TTC549 (cell line): Measurements from ENCODE around the gene EPAS1.

Source experiments
- FAIRE-seq: peaks from 2 replicates; lab custom pipeline; 2012; peaks lifted over from hg19 to GRCh38; lab: Jason Lieb, UNC

The EPAS1 gene

GRCh38 chr2:46296840-46297545, at the start of gene EPAS1:
Gene EPAS1, plus strand, starts transcription at chr2:46297407. Its CDS starts 505 bp downstream, at chr2:46297912.
- FAIRE-seq: no peak

DNA sequence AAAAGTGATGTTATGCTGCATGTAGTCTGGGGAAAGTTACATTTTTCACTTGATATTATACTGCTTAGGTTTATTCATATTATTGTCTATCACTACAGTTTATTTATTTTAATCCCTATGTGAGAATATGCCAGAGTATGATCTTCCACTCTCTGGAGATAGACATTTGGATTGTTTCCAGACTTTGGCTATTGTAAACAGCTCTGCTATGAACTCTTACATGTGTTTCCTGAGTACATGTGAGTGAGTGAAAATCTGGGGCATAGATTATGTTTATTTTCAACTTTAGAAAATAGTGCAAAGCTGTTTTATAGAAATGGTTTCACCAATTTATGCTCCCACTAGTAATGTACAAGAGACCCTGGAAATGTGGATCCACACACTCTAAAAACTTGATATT, 49.0 kb upstream of the EPAS1 start:
- no peak for FAIRE-seq

GRCh38 chr2:46249654-46250053, 47.6 kb upstream of the EPAS1 start:
- FAIRE-seq: no peak

DNA sequence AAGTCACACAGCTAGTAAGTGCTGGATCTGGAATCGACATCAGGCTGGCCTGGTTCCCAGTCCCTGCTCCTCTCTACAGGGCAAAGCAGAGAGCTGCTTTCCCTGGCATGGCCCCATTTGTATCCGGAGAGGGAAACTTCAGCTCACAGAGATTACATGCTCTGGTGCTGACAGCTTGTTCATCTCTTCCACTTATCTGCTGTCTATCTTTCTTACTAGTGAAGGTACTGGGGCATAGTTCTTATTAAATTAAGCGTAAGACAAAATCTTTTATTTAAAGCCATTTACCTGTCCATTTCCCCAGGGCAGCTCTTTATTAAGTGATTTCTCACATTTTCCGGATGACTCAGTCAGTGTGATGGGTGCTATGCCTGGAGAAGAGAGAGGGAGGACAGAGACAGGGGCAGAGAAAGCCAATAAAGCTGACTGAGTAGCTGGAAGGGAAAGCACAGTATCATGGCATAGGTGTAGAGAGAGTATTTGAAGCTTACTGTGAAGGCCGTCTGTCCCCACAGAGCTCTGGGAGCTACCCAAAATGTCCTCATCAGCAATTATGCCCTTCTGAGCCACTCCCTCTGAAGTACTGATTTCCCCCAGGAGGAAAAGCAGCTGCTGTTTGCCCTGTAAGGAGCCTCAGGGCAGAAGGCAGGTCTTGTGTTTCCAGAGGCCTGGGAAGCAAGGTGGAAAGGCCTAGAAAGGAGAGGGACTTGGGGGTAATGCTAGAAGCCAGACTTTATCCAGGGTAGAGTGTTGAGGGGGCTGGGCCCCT, 44.1 kb upstream of the EPAS1 start:
- no peak for FAIRE-seq

- FAIRE-seq: no peak
Observed at GRCh38 chr2:46254474-46254873, 42.7 kb upstream of the EPAS1 start.

DNA sequence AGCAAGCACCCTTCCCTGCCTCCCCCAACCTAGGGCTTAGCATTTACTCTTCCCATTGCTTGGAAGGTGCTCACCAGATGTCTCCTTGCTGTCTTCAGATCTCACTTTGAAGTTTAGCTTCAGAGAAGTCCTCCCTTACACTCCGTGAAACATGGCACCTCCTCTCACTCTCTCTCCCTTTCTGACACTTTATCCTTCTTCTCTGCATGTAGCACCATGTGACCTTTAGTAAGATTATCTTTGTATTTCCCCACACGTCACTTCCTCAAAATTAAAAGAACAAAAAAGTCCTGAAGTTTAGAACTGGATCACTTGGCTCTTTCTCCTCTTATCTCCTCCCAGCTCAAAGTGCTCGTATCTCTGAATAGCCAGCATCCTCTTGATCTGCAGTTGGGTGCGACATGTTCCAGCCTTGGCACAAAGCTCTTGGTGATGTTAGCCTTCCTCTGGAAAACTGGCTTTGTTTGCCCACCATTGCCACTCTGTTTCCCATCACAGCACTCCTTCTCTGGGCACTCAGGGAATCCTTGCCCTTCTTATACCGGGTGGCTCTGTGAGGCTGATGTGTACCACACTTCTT, 40.6 kb upstream of the EPAS1 start:
- no peak for FAIRE-seq

DNA sequence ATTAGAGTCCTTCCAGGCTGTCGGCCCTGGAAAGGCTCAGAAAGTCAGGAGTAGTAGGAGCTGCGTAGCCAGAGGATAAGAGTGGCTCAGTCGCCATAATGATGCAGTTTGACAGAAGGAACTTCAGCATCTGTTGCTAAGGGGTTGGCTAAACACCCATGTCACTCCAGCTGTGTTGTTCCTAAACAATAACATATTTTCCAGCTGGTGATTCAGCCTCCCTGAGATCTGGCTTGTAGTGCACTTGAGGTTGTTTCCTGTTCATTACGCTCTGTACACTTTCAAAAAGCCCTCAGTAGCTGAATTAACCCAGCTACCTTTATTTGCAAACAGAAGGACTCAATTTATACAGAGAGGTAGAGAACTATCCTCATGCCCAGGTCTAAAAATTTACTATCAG, 39.7 kb upstream of the EPAS1 start:
- no peak for FAIRE-seq

DNA sequence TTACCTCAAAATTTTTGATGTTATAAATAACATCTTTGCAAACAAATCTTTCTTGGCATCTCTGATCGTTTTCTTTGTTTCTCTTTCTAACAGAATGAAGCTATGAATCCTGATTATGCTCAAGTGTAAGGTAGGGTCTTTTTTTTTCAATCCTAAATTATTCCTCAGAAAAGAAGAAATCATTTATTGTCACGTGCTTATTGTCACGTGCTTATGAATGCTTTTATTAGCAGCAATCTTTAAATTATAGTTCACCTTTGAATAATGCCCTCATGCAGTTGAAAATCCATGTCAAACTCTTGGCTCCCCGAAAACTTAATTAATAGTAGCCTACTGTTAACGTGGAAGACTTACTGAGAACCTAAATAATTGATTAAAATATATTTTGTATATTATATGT, 39.2 kb upstream of the EPAS1 start:
- FAIRE-seq: no peak

DNA sequence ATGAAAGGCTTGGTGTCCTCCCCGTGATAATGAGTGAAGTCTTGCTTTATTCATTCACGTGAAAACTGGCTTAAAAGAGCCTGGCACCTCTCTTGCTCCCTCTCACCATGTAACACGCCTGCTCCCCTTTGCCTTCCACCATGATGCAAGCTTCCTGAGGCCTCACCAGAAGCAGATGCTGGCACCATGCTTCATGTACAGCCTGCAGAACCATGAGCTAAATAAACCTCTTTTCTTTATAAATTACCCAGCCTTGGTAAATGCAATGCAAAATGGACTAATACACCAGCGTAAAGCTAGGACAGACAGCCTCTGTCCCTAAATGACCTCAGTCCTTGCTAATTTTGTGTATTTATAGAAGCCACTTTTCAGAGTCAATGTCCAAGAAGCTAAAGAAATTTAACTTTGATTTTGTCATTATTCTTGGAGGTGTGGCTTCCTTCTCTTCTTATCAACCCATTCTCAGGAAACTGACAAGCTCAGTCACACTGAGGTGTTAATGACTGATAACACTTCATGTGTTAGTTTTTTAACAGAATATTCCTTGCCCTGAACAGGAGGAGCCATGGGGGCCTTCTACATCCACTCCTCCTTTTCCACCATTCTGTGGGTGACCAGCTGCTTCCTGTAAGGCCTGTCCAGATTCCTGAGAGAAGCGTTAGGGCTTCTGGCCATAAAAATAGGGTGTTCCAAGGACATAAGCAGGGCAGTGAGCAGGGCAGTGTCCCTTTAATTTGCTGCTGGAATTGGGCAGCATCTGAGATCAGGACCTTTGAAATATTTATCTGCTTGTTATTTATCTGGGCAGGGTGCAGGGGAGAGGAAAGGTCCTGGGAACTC, 38.0 kb upstream of the EPAS1 start:
- no peak for FAIRE-seq

DNA sequence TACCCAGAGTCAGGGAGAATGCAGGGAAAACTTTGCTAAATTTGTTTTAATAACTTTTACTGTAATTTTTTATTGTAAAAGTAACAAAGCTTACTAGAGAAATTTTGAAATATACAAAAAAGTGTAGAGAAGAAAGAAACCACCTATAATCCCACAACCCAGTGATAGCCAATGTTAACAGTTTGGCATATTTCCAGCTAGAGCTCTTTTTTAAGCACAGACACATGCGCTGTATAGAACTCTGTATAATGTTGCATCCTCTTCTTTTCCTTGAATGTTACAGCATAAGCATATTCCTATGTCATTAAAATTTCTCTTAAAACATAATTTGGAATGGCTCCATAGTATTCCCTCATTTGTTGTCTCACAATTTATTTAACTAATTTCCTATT, 37.4 kb upstream of the EPAS1 start:
- FAIRE-seq: no peak

- FAIRE-seq: no peak
Observed at GRCh38 chr2:46260305-46260704, 36.9 kb upstream of the EPAS1 start.

DNA sequence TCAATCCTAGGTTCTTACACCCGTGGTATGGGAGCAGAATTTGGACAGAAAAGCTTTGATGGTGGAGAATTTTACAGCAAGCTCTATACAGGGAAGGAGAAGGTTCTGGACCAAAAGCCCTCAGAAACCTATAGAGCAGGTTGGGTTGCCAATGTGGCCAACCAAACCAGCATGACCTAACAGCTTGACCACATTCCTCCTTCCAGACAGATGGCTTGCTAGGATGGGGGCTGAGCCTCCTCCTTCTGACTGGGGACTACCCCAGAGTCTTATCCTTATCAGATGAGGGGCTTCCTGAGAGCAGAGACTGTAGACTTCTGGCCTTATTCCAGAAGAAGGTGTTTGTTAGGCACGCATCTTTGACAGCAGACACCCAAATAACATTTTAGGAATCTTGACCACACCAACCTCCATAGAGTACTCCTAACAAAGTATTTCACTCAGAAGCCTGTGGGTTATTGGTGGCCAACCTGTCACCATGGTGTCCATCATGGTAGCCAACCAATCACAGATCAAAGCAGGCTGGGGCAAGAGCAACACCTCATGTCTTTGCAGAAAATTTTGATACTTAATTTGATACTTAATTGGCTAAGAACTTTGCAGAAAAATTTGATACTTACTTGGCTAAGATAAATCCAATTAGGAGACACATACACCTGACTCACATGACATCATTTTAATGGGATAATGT, 34.8 kb upstream of the EPAS1 start:
- FAIRE-seq: no peak

DNA sequence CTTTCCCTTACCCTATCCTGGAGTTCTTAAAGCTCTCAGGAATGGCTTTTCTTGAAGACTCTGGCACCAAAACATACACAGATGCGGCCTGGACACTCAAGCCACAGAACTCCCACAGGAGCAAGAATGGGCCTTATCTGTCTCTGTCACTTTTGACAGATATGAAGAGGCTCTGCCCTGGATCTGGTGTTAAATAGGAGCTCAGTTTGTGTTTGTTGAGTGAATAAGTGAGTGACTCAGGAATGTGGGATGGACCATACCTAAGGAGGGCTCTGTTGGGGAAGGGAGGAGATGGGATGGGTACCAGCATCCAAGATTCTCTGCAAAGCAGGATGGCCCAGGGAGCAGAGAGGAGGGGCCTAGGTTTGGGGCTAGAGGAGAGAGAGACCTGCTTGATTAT, 33.9 kb upstream of the EPAS1 start:
- FAIRE-seq: no peak

- no peak for FAIRE-seq
Observed at GRCh38 chr2:46264447-46264846, 32.8 kb upstream of the EPAS1 start.

- FAIRE-seq: no peak
Observed at GRCh38 chr2:46266134-46266533, 31.1 kb upstream of the EPAS1 start.

GRCh38 chr2:46267616-46268015, 29.6 kb upstream of the EPAS1 start:
- FAIRE-seq: no peak

DNA sequence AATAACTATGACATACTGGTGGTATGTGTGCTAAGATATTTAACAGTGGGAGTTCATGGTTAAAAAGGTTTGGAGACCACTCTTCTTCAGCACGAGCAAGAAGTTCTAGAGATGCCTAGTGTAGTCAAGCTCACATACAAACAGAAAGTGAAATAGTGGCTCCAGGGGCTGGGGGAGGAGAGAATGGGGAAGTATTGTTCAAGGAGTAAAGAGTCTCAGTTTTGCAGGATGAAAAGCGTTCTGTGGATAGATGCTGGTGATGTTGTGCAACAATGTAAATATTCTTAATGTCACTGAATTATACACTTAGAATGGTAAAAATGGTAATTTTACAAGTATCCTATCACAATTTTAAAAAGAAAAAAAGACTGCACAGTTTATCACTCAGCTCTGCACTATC, 29.0 kb upstream of the EPAS1 start:
- FAIRE-seq: no peak

DNA sequence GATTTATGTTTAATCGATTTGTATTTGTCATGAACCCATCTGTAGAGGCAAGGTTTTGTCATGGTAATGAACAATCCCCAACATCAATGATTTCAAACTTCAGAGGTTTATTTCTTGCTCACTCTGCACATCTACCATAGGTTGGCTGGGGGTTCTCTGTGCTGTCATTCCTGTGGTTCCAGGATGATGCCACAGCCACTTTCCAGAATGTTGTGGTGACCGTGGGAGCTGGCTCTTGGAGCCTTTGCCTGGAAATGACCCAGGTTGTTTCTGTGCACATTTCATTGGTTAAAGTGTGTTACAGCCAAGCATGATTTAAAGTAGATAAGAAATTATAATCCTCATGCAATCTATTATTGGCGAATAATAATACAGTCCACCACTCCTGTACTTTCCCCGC, 28.2 kb upstream of the EPAS1 start:
- FAIRE-seq: no peak

- FAIRE-seq: no peak
Observed at GRCh38 chr2:46269544-46270273, 27.5 kb upstream of the EPAS1 start.

GRCh38 chr2:46270384-46270783, 26.8 kb upstream of the EPAS1 start:
- no peak for FAIRE-seq

DNA sequence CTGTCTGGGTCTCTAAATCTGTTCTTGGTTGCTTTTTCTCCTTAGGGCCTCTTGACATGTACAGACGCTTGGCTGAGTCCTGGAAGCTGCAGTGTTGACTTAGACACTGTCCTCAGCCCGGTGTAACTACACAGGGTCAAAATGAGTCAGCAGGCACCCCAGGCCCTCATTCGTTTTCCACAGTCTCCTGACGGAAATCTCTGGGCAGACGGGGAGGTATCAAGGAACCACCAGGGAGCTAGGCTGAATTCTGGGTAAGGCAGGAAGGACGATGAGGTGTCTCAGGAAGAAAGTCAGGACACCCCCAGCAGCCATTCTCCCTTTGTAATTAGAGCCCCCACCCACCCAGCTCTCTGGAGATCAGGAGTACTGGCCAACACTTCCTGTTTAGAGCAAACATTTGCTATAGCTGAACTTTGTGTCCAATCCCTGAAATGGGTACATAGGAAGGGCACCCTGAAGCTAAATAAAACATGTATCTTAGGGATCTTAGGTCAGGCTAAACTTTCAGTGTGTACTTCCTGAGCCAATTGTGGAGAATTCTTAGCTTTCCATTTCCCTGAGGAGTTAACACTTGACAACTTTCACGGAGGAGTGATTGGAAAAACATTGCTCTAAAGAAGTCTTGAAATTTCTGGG, 23.9 kb upstream of the EPAS1 start:
- no peak for FAIRE-seq
